GM19372 (cell line): Measurements from ENCODE around the gene QRSL1.
"Not testable (repeated sequence)": the region's sequence is repeated elsewhere in the genome, so short reads cannot be mapped to it uniquely, and the experiment has no call there.

Experiments
- ATAC-seq: cut with Tn5 transposase; IDR thresholded peaks from one replicate; pipeline ENCODE4 v1.9.1; 2021; ENCODE audit warnings: mild to moderate bottlenecking, low read depth, moderate library complexity; ENCODE audit not compliant: unreplicated experiment

Gene QRSL1

DNA sequence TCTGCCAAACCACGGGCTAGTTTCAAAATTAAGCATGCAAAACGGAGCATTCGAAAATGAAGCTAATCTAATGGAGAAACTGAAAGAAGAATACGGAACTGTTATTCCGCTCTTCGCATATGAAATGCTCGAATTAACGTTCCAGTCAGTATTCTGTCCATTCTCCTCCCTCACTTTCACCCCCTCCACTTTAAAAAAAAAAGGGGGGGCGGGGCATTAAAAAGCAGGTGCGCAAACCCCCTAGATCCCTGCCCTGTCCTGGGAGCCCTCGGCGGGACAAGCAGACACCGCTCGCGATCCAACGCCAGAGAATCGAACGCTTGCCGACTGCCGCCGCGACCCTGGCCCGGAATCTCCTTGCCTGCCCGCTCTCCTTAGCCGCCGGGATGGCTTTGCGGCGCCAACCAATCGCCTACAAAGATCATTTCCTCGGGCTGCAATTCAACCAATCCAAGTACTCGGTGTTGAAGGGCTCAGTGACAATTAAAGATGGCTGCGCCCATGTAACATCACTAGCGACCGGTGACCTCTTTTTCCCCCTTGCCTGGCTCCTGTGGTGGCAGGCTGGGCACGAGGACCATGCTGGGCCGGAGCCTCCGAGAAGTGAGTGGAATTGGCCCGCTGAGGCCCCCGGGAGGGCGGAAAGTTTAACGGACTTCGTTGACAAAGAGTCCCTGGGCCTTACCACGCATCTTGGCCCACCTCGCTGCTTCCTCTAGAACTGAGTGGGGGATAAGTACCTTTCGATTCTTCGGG lies at the start of gene QRSL1, which contains the start of gene RTN4IP1:
QRSL1 (plus strand) TSS at position 476 of the 756 bp plus-strand sequence; CDS start at position 580, 104 bp downstream.
RTN4IP1 (minus strand) TSS at position 396 of the 756 bp plus-strand sequence. CDS start 477 bp downstream, outside the sequence.
- ATAC-seq = peak; percentile 76

GRCh38 chr6:106581468-106581867 lies 47.9 kb upstream of the QRSL1 start:
- ATAC-seq = no peak

- ATAC-seq = no peak
Observed at GRCh38 chr6:106586815-106587415, 42.5 kb upstream of the QRSL1 start.

DNA sequence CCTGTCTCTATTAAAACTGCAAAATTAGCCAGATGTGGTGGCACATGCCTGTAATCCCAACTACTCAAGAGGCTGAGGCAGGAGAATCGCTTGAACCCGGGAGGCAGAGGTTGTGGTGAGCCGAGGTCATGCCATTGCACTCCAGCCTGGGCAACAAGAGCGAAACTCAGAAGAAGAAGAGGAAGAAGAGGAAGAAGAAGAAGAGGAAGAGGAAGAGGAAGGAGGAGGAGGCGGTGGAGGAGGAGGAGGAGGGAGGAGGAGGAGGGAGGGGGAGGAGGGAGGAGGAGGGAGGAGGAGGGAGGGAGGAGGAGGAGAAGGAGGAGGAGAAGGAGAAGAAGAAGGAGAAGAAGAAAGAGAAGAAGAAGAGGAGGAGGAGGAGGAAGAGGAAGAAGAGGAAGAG lies 40.4 kb upstream of the QRSL1 start:
- ATAC-seq = not testable (repeated sequence)

DNA sequence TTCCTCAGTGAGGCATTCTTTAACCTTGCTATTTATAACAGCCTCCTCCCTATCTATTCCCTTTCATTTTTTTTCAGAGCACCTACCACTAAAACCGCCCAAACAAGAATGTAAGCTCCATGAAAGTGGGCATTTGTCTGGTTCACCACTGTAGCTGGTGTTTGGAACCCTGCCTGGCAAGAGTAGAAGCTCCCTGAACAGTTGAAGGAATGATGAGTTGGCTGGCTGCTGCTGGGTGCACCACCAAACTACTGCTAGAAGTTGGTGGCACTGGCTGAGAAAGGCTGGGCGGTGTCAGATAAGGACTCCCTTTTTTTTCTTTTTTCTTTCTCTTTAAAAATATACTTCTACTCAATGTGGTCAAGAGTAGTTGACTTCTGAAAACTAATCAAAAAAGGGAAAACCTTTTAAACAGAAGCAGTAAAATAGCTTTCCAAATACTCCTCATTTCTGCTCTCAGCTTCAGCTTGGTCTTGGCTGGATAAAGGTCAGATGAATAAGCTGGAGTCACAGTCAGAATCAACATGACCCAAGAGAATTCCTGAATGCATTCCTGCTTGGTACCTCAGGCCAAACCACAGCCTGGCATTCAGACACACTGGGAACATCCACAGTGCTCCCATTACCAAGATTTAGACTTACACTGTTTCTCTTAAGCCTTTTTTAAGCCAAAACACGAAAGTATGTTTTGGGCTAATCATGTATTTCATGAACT lies 38.1 kb upstream of the QRSL1 start:
- ATAC-seq = no peak

- no peak for ATAC-seq
Observed at GRCh38 chr6:106599440-106599839, 29.9 kb upstream of the QRSL1 start.

DNA sequence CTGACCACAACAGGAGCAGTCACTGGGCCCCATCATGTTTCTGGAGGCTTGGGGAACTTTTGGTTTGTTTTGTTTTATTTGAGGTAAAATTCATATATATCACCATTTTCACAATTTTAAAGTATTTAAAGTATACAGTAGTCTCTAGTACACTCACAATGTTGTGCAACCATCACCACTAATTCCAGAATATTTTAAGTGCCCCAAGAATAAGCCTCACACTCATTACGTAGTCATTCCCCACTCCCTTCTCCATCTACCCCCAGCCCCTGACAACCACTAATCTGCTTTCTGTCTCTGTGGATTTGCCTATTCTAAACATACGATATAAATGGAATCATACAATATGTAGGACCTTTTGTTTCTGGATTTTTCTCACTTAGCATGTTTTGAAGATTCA lies 29.0 kb upstream of the QRSL1 start:
- ATAC-seq = no peak

GRCh38 chr6:106608080-106608668 lies 21.2 kb upstream of the QRSL1 start:
- no peak for ATAC-seq

- no peak for ATAC-seq
Observed at GRCh38 chr6:106609699-106610098, 19.7 kb upstream of the QRSL1 start.

DNA sequence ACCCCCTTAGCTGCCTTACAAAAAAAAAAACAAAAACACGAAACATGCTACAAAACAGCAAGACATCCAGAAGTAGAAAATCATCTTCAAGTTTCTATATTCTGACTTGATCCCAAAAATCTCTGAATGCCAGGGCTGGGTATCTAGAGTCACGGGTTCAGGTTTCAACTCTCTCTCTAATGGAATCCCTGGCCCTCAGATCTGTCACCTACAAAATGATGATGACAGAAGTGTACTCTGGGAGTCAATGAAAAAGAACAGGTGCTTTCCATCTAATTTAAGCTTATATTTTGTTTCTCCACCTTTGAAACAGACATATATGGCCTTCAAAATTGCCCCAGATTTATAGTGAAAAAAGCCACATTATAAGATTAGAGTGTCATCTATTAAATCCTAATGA lies 18.3 kb upstream of the QRSL1 start:
- no peak for ATAC-seq

GRCh38 chr6:106612671-106613416 lies 16.5 kb upstream of the QRSL1 start:
- ATAC-seq = no peak

DNA sequence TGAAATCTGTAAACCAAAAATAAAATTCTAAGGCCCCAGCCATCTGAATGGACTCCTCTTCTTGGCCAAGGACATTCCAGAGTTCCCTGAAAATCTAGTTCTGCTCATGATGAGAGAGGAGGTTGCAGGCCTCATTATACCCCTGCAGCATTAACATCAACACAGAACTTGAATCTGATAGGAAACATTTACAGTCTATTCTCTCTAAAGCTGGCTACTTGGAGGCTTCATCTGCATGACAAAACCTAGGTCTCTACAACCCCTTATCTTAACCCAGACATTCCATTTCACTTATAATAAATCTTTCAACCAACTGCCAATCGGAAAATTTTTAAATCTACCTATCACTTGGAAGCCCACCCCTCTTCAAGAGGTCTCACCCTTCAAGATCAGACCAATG lies 15.8 kb upstream of the QRSL1 start:
- ATAC-seq = no peak

GRCh38 chr6:106614166-106614565 lies 15.2 kb upstream of the QRSL1 start:
- ATAC-seq = no peak

GRCh38 chr6:106614592-106615257 lies 14.7 kb upstream of the QRSL1 start:
- ATAC-seq = no peak

- no peak for ATAC-seq
Observed at GRCh38 chr6:106617302-106617701, 12.1 kb upstream of the QRSL1 start.

DNA sequence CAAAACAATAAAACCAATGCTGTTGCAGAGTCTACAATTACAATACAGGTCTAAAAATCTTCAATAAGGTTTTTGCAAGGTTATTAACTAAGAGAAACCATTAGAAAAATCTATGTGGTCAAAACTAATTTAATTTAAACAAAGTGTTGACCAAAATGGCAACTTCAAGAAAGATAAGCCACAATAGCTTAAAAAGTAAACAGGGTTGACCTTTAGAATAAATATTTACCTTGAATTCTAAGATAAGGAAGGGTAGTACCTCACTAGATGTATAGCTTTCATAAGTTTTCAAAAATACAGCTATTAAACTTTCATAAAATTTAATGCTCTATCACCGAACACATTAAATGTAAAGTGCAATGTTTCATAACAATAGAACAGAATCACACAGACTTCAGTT lies 11.5 kb upstream of the QRSL1 start:
- no peak for ATAC-seq

- no peak for ATAC-seq
Observed at GRCh38 chr6:106618324-106618723, 11.1 kb upstream of the QRSL1 start.

- ATAC-seq = no peak
Observed at GRCh38 chr6:106619223-106619622, 10.2 kb upstream of the QRSL1 start.

GRCh38 chr6:106620931-106621672 lies 8.3 kb upstream of the QRSL1 start:
- no peak for ATAC-seq
